ENCODE measurements around the gene TMA7B.
"Not testable (repeated sequence)": the region's sequence is repeated elsewhere in the genome, so short reads cannot be mapped to it uniquely, and the experiment has no call there.

The TMA7B gene

DNA sequence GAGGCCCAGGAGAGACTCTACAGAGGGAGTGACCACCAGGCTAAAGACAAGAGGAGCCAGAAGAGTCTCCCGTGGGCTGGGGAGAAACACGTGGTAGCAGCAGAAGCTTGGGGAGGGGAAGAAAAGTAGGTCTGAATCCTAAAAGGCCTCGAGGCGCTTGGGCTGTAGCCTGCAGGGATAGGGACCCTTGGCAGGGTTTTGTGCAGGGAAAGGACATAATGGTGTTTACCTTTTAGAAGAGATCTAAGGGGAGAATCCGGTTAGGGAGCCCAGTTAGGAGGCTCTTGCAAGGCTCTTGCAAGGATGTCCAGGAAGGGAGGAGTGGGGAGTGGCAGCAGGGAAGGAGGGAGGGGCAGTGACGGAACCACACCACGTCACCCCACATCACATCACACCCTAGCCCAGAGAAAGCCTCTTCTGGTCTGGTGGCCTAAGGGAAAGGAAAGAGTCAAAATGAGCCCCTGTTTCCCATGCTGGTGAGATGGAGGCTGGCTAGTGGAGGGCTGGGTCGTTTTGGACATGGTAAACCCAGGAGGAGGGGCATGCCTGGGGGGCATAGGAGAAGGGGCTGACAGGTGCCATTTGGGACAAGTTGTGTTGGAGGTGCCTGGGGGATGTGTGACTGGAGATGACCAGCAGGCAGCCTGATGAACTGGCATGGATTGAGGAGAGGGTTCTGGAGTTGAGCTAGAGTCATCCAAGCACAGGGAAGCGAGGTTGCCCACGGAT is 28.4 kb downstream of the TMA7B start:
- no peak for FAIRE-seq

DNA sequence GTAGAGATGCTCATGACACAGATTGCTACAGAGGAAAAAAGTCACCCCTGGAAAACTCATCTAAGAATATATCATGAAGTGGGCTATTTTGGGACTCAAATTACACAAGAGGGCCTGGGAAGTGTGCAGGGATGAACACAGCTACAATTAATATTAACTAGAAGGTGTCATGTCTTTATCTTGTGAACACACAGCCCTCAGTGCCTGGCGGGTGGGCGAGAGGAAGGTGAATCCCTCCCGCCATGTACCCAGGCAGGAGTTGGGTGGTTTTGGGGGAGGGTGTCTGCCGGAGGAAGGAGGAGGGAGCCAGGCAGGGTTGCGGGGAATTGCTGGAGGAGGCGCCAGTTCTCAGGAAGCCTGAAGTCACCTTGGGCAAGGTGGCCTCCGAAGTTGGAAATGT is 29.4 kb downstream of the TMA7B start:
- no peak for FAIRE-seq

DNA sequence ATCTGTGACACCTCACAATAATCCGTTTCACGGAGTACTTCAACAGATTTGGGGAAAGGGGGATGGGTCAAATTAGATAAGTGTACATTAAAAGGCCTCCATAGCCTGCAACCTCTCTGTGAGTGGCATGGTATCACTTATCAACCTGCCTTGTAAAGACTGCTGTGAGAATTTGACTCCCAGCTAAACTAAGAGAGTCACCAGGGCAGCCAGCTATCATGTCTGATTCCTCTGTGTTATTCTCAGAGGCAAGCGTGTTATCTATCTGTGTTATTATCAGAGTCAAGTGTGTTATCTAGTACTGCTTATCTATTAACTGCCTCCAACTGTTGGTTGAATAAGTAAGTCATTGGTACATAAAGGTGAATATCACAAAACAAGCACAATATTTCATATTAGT is 30.5 kb downstream of the TMA7B start:
- FAIRE-seq: no peak

DNA sequence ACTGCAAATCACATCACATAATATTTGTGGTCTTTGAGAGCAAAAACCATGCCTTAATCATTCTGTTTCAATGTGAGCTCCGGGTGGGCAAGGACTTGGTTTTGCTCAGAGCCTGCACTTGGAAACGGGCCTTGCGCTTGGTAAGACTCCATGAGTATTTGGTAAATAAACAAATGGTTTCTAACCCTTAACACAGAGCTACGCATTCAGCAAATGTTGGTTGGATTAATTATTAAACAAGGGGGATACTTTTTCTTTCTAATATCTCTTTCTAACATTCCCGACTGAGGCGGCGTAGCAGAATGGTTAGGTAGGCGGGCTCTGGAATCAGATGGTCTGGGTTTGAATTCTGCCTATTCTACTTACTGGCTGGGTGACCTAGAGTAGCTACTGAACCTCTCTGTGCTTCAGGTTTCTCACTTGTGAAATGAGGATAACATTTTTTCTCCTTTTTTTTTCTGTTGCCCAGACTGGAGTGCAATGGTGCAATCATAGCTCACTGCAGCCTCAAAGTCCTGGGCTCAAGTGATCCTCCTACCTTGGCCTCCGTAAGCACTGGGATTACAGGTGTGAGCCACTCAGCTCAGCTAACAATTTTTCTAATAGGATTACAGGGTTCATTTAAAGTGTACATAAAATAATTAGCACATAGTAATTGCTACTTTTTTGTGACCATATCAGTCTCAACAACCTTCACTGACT is 31.1 kb downstream of the TMA7B start:
- FAIRE-seq: no peak

DNA sequence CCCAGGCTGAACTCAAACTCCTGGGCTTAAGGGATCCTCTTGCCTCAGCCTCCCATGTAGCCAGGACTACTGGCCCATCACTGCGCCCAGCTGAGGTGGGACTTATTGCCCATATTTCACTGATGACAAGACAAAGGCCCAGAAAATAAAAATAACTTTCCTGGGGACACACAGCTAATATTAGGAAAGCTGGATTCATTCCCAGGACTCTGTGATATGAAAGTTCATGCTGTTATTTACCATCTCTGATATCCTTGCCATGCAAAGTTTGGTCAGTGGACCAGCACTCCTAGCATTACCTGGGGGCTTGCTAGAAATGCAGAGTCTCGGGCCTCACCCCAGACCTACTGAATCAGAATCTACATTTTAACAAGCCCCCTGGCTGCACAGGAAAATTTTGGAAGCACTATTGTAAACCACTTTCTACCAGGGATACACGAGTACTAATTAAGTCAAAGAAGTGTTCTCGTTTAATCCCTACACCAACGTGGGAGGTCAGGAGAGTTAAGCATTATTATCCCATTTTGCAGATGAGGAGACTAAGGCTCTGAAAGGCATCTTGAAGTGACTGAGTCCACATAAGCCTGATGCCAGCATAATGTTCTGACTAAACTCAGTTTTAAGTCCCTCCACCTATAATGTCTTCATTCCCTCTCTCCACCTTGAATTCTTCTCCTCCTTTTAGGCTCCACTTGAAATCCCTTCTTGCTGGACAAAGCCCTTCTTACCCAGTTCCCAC is 32.1 kb downstream of the TMA7B start:
- no peak for FAIRE-seq

DNA sequence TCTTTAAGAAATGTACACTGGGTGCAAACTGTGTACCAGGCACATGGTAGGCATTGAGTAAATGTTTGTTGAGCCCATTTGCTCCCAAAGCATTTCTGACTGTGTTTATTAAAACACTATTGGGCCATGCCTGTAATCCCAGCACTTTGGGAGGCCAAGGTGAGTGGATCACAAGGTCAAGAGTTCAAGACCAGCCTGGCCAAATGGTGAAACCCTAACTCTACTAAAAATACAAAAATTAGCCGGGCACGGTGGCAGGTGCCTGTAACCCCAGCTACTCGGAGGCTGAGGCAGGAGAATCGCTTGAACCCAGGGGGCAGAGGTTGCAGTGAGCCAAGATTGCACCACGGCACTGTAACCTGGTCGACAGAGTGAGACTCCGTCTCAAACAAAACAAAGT is 32.7 kb downstream of the TMA7B start:
- not testable (repeated sequence) for FAIRE-seq

DNA sequence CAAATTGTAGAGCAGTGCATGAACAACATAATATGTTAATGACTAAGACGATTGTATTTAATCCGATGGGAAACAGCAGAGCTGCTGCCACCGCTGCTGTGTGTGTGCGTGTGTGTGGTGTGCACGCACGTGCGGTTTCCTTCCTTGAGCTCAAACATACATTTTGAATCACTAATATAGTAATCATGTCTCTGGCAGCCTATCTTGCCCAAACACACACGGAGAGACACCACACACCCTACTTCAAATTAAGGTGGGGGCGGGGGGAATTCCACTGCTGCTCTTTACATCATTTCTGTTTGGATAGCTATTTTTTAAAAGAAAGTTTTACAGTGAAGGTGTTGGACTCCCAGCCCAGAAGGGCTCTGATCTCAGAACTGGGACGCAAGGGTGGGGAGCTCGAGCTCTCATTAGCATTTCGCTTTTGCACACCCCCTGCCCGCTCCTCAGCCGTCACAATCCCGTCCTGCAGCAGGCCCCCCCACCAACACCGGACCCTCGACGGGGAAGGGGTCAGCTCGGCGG is 33.9 kb downstream of the TMA7B start:
- FAIRE-seq: no peak

DNA sequence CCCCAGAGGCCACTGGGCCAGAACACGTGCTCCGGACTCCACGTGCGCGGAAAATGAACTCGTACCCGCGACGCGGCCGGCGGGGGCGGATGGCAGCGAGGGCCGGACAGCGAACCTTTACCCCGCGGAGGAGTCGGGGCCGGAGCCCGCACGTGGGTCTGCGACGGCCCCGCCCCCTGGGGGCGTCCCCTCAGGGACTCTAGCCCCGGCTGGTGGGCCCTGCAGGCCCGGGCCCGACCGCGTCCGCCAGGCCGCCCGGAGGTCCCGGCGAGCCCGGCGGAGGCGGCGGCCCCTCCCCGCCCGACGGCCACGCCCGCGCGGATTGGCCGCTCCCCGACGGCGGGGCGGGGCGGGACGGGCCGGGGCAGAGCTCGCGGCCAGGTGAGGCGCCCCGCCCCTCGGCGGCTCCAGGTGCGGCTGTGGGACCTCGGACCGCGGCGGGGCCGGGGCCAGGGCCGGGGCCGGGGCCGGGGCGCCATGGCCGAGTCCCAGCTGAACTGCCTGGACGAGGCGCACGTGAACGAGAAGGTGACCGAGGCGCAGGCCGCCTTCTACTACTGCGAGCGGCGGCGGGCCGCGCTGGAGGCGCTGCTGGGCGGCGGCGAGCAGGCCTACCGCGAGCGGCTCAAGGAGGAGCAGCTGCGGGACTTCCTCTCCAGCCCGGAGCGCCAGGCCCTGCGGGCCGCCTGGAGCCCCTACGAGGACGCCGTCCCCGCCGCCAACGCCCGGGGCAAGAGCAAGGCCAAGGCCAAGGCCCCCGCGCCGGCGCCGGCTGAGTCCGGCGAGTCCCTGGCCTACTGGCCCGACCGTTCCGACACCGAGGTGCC is 34.6 kb downstream of the TMA7B start, which contains the start of gene FAM83F:
Gene FAM83F, plus strand, starts transcription at position 389 of the 827 bp plus-strand sequence. Its CDS starts 89 bp downstream, at position 478.
- FAIRE-seq: no peak

DNA sequence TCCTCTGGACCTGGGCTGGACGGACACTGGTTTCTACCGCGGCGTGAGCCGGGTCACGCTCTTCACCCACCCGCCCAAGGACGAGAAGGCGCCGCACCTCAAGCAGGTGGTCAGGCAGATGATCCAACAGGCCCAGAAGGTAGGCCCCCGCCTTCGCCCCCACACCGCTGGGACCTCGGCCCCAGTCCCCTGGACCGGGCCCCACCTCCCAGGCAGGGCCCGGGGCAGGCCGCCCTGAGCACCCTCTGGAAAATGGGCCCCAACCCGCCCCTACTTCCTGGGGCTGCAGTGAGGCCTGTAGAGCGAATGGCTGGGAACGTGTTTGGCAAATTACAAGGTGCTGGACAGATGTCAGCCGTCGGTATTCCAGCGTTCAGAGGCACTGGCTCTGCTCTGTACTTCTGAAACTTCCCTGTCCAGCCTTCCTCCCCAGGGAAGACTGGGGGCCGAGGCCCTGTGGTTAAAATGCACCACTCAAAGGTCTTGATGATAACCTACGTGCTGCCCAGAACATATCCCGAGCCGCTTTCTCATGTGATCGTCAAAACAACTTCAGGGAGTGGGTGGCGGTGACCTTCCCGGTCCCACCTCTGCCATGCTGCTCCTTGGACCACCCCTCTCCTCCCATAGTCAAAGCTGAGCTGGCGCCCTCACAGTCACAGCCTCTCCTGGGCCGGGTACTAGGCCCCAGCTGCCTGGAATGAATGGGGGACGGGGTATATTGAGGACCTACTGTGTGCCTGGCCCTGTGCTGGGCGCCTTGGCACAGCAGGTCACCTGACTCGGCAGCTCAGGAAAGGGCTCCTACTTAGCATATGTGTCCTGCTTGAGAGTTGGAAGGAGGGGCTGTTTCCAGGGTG is 35.4 kb downstream of the TMA7B start:
- no peak for FAIRE-seq

DNA sequence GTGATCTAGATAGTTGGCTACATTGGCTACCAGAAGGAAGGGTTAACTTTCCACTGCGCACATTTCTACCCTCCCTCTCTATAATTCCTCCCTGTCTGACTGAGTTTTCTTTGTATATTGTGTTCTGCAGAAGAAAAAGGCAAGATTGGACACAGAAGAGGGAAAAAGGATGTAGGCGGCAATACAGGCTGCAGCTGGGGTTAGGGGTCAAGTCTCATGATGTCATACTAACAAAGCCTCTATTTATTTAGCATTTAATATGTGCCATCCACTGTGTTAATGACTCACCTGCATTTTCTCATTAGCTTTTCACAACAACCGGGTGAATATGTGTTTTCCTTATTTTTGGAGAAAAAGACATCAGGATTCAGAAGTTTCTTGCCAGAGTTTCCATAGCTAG is 36.5 kb downstream of the TMA7B start:
- FAIRE-seq: no peak

DNA sequence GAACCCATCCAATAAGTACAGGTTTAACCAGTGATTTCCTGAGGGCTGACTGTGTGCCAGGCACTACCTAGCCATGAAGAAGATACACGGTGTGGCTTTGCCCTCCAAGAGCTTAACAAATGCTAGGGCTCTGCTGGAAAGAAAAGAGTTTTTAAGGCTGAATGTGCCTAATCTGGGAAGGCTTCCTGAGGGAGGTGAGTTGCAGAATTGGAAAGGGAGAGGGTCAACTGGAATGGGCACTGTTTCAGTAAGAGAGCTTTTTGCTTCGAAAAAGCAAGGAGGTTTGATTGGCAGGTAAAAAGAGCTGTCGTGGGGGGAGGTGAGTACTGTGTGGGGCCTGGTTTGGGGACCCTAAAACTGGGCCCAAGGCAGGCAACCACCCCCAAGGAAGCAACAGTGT is 37.2 kb downstream of the TMA7B start:
- FAIRE-seq: no peak

DNA sequence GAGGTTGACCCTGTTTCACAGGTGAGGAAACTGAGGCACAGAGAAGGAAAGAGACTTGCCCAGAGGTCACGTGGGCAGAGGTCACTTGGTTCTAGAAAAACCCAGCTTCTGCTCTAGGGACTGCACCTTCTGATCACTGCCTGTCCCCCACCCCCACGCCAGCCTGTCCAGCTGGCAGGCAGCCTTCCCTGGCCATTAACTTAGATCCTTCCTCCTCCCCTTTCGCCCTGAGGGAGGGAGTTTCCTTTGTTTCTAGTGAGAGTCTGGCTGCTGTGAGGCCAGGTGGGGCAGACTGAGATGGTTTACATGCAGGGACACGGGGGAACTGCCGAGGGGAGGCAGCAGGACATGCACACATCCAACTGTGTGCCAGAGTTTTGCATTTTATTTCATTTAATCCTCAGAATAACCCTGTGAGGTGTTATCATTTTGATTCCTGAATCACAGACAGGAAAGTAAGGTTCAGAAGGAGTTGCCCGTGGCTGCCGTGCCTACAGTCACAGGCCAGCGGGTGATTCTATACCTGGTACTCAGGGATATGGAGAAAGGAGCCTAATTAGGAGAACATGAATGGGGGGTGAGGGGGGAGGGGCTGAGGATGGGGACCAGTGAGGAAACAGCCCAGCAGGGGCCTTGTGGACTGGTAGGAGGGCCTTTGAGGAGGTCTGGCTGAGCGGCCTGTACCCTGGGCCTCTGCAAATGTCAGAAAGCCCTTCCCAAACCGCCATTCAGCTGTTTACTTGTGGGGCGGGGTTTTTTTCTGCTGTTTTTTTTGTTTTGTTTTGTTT is 37.9 kb downstream of the TMA7B start:
- FAIRE-seq: no peak

DNA sequence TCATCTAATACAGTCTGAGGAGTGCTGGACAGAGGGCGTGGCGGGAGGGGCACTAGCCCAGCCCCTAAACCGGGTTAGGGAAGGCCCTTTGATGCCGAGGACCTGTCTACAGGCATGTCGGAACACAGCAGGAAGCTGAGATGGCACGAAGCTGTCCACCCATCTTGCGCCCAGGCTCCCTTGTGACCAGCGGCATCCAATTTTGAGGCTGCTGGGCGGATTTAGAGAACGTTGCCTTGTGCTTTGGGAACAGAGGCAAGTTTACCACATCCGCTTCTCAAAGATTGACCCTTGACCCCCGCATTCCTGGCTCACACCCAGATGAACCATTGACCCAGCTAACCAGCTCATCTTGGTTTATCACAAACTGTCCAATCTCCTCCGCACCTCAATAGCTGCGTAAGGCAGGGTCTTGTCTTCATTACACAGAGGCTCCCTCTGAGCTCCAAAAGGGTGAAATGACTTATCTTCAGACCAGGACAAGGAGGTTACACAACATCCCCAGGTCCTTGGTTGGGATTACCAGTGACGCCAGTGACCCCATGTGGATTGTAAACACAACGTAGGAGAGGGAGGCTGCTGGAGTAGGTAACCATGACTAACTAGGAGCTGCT is 39.1 kb downstream of the TMA7B start:
- no peak for FAIRE-seq

DNA sequence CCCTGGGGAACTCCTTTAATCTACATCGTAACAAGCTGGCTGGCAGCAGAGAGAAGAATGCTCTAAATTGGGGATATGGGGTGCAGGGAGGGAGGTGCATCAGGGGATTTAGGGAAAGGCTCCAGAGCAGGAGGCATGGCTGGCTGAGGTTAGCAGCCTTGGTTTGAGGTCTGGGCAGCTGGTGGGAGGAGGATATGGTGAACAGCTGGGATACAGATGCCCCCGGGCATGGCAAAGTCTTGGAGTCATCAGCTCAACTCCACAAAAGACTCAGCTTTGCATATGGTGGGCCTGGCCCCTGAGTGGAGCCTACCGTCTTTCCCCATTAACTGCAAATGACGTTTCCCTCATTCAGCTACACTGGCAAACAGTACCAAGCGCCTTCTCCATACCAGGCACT is 40.0 kb downstream of the TMA7B start:
- FAIRE-seq: no peak

DNA sequence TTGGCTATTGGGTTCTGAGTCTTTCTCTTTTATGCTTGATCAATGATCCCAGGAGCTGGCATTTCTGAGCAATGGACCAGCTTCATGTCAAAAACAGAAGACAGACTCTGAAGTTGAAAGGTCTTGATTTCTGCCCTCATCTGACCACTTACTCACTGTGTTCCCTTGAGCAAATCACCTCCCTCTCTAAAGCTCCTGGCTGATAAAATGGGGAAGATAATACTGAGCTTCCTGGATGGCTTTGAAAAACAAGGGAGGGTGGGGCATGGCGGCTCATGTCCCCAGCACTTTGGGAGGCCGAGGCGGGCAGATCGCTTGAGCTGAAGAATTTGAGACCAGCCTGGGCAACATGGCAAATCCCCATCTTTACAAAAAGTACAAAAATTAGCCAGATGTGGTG is 40.9 kb downstream of the TMA7B start:
- FAIRE-seq: no peak

DNA sequence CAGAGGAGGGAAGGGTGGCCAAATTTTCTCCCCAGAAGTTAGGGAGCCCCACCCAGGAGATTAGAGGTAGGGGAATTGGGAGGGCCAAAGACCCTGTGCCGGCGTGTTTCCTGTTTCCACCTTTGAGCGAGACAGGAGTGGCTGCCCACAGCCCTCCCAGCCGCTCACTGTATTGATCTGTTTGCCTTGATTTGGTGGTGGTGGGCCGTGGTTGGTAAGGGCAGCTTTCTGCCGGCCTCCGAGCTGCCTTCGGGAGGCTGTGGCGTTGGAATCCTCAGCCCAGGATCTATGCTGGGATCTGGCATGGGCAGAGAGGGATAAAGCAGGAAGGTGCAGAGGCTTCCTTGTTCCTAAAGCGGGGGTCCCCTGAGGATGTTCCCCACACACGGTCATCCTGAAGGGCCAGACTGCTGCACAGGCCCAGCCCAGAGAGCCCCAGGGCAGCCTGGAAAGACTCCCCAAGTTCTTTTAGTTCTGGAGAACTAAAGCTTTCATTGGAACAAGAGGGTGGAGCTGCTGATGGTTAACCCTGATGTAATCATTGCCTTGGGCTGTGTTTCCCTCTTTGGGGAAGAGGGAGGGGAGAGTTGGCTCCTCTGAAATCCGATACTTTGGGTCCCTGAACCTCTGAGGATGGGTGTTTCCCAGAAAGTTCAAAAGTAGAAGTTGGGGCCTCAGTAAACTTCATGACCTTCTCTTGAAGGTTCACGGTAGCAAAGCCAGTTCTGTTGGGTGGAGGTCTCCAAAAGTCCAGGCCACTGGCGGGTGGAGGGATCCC is 41.8 kb downstream of the TMA7B start:
- no peak for FAIRE-seq

DNA sequence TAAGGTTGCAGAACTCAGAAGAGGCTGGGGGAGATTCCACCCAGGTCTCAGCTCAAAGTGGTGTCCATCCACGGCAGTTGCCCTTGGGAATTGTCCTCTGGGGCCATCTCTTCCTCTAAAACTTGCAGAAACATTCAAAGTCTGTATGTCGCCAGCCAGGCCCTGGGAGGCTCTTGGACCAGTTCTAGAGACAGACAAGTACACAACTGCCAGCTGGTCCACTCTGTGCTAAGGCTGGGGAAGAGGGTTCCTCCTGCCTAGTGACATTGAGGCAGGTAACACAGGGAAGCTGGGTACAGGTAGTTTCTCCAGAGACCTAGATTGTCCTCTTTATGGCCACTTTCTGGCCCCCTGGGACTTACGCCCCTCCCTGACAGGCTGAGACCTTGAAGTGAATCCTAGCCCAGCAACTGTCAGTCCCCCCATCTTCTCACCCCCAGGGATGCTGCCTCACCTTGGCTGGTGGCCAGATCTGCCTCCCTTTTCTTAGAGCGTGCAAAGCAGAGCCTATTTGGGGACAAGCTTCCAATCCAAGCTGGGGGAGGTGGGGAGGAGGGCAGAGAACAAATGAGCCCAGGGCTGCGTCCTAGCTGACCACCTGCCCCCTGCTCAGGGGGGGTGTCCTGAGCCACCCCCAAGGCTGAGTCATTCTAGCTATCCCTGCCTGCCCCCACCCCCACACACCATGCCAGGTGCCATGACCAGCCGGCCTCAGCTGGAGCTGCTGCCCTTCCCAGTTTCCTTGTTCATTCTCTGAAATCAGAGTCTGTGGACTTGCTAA is 42.9 kb downstream of the TMA7B start:
- no peak for FAIRE-seq

DNA sequence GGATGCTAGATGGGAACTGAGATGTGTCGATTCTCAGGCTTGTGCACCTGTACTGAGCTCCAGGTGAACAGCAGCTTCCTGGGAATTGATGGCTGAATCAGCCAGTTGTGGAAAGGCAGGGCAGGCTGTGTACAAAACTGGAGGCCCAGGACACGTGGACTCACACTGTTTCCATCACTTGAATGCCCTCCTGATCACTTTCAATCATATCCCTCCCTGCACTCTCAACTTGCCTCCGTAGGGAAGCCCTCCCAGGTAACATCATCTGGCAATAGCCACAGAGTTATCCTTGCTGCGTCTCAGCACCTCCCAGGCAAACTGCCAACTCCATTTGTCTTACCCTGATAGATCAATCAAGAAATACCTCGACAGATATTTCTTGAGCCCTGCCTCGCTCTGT is 44.6 kb downstream of the TMA7B start:
- FAIRE-seq: no peak

DNA sequence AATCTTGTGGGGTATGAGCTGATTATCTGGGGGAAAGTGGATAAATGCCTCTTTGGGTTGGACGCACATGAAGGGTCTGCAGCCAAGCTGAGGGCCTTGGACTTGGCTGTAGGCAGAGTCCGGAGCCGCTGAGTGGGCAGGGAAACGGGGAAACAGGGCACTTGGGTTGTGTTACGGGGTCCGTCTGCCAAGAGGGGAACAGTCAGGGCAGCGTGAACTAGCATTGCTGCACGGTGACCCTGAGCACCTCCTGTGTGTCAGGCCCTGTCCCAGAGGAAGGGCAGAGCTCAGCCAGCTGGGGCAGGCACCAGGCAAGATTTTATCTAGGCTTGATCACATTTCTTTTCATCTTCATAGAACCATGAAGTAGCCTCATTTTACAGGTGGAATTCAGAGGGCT is 46.4 kb downstream of the TMA7B start:
- no peak for FAIRE-seq

Measured in TTC549 (cell line).